ENCODE measurements around the gene ATP2A2. TPM values are rescaled to one million over a fixed set of nuclear protein-coding genes. Genes with fewer than 3 reads are reported as not detected.

The ATP2A2 gene
- total RNA-seq, 2 donors from 2014 or later, result 52.7 to 61.6 TPM

GRCh38 chr12:110345176-110345661 lies 64.2 kb downstream of the ATP2A2 start:
- DNase-seq, result peak in 1 of 4 donors; percentile 39
- no peak overlapping the region for H3K4me3 ChIP-seq
- H3K9me3 ChIP-seq, result no peaks in the 10 kb centered on the region
- peak; percentile 45 for ATAC-seq
- peak overlapping the region in 1 of 4 donors; percentile 21 for H3K27ac ChIP-seq
- H3K4me1 ChIP-seq, result no peaks in the 10 kb centered on the region
- H3K36me3 ChIP-seq (replicated peaks in 1 of 2; ENCODE audit: insufficient read depth in 1 of 2, low read depth in 2 of 2), result peaks cover 25 to 73% of the 10 kb centered on the region in 2 donors
- H3K27me3 ChIP-seq, result no peaks in the 10 kb centered on the region
- intact Hi-C loops (cut with DNase I), result no loop called here
- WGBS, 2 donors, result 64 to 72% methylated on average over 11 of the region's 11 CpGs
- TF ChIP-seq CTCF (IDR thresholded peaks at IDR 0.05) (no peak), POLR2A (IDR thresholded peaks at IDR 0.05) (no peak)

GRCh38 chr12:110345963-110346362 lies 64.9 kb downstream of the ATP2A2 start:
- Histone ChIP-seq H3K4me1 (peaks cover 3% of the 10 kb centered on the region), H3K27me3 (no peaks in the 10 kb centered on the region), H3K27ac (peak overlapping the region in 1 of 4 donors; percentile 21), H3K4me3 (no peak overlapping the region), H3K36me3 (replicated peaks in 1 of 2; ENCODE audit: insufficient read depth in 1 of 2, low read depth in 2 of 2) (peaks cover 25 to 70% of the 10 kb centered on the region in 2 donors), H3K9me3 (no peaks in the 10 kb centered on the region)
- WGBS, 2 donors, result 85 to 94% methylated on average over 10 to 12 of the region's 12 CpGs
- DNase-seq (no peak), ATAC-seq (no peak)
- TF ChIP-seq CTCF (IDR thresholded peaks at IDR 0.05), result no peak
- no peak for TF ChIP-seq POLR2A (IDR thresholded peaks at IDR 0.05)
- intact Hi-C loops (cut with DNase I), result no loop called here

- H3K27me3 ChIP-seq, result no peaks in the 10 kb centered on the region
- no peak overlapping the region for H3K4me3 ChIP-seq
- TF ChIP-seq POLR2A (IDR thresholded peaks at IDR 0.05) (no peak), CTCF (IDR thresholded peaks at IDR 0.05) (no peak)
- H3K4me1 ChIP-seq, result peaks cover 18% of the 10 kb centered on the region
- peaks cover 18 to 55% of the 10 kb centered on the region in 2 donors for H3K36me3 ChIP-seq (replicated peaks in 1 of 2; ENCODE audit: insufficient read depth in 1 of 2, low read depth in 2 of 2)
- no peak for ATAC-seq
- H3K27ac ChIP-seq, result no peak overlapping the region
- H3K9me3 ChIP-seq, result no peaks in the 10 kb centered on the region
- DNase-seq, result no peak
- 89 to 94% methylated on average over 5 to 8 of the region's 8 CpGs for WGBS, 2 donors
- intact Hi-C loops (cut with DNase I), result no loop called here
Measured at GRCh38 chr12:110347767-110348166, 66.7 kb downstream of the ATP2A2 start.

- ATAC-seq (no peak), DNase-seq (no peak)
- no peak overlapping the region for H3K4me3 ChIP-seq
- 91 to 97% methylated on average over 6 to 7 of the region's 7 CpGs for WGBS, 2 donors
- H3K9me3 ChIP-seq, result no peaks in the 10 kb centered on the region
- H3K36me3 ChIP-seq (replicated peaks in 1 of 2; ENCODE audit: insufficient read depth in 1 of 2, low read depth in 2 of 2), result peaks cover 18 to 48% of the 10 kb centered on the region in 2 donors
- peaks cover 26% of the 10 kb centered on the region for H3K4me1 ChIP-seq
- H3K27me3 ChIP-seq, result no peaks in the 10 kb centered on the region
- intact Hi-C loops (cut with DNase I), result no loop called here
- TF ChIP-seq CTCF (IDR thresholded peaks at IDR 0.05), result no peak
- TF ChIP-seq POLR2A (IDR thresholded peaks at IDR 0.05), result no peak
- no peak overlapping the region for H3K27ac ChIP-seq
Measured at GRCh38 chr12:110348431-110349059, 67.5 kb downstream of the ATP2A2 start.

- Histone ChIP-seq H3K9me3 (no peaks in the 10 kb centered on the region), H3K36me3 (replicated peaks in 1 of 2; ENCODE audit: insufficient read depth in 1 of 2, low read depth in 2 of 2) (peaks cover 18 to 44% of the 10 kb centered on the region in 2 donors), H3K27ac (no peak overlapping the region), H3K27me3 (no peaks in the 10 kb centered on the region), H3K4me1 (peaks cover 27% of the 10 kb centered on the region), H3K4me3 (no peak overlapping the region)
- TF ChIP-seq POLR2A (IDR thresholded peaks at IDR 0.05), result no peak
- TF ChIP-seq CTCF (IDR thresholded peaks at IDR 0.05), result no peak
- no peak for ATAC-seq
- intact Hi-C loops (cut with DNase I), result no loop called here
- WGBS, 2 donors, result 67 to 95% methylated on average over 4 of the region's 4 CpGs
- DNase-seq, result no peak
Measured at GRCh38 chr12:110349096-110349495, 68.0 kb downstream of the ATP2A2 start.

All from body of pancreas (tissue), 4 donors.